ENCODE results near the gene EIPR1.

The EIPR1 gene

GRCh38 chr2:3266925-3267867 lies 110.4 kb downstream of the EIPR1 start:
- DNase-seq, result no peak

DNA sequence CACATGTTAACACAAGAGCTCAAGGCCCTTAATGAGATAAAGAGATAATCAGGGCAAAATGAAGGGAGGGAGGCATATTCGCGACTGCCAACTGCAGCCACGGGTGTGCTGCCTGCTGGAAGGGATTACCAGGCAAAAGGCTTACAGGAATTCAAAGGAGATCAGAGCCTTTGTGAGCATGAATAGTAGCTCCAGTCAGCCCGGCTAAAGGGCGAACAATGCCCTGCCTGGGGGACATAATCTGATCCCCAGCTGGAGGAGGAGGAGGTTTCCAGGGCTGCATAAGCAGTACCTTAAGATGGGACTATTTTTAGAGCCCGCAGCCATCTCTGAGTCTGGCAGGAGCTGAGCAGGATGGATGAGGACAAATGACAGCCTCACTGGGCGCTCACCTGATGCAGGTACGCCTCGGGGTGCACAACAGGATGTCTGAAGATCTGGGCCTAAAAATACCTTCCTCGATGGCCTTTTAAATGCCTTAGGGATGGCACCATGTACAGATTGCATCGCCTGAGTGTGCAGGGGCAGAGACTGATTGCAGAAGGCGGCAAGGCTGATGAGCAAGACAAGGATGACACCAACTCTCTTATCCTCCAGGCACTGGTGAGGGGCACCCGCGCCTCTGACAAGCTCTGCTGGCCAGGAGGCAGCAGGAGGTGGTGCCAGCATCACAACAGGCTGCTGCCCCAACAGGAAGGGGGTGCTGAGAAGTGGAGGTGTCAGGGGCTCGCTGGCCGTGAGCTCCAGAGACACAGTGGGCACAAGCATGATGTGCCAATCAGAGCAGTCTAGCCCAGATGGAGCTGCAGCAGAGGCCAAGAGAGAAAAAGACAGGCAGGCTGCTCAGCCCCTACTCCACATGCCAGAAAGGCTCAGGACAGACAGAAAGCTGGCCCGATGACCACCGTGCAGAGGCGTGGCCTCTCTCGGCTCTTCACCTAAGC lies 111.4 kb downstream of the EIPR1 start:
- DNase-seq, result no peak

DNA sequence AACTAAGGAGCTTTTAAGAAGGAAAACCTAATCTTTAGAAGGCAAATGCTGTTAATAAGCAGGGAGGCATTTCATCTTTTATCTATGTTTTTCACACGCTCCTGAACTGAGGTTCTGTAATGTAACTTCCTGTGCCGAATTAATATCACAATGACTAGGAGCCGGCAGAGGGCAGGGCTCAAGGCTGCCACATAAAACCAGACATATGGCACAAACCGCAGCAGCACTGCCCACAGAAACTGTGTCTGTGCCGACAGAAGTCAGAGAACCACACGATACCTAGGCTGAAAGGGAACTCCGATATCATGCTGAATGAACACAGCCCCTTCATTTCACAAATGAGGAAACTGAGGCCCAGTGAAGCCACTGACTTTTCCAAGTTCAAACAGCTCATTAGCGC lies 112.1 kb downstream of the EIPR1 start:
- DNase-seq, result no peak

- no peak for DNase-seq
Observed at GRCh38 chr2:3264010-3264744, 113.4 kb downstream of the EIPR1 start.

DNA sequence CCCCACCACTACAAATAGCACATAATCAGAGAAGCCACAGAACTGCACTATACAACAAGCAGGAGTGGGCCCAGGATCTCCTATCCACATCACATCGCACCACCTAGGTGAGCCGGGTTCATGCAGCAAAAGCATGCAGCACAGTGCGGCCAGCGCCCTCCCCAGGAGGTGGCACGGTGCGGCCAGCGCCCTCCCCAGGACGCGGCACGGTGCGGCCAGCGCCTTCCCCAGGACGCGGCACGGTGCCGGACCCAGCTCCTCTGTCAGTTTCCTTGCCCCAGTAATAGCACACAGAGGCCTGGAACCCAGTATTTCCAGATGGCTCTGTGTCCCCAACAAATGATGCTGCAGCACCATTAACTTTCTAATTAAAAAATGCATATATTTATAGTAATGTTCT lies 114.1 kb downstream of the EIPR1 start:
- no peak for DNase-seq

DNA sequence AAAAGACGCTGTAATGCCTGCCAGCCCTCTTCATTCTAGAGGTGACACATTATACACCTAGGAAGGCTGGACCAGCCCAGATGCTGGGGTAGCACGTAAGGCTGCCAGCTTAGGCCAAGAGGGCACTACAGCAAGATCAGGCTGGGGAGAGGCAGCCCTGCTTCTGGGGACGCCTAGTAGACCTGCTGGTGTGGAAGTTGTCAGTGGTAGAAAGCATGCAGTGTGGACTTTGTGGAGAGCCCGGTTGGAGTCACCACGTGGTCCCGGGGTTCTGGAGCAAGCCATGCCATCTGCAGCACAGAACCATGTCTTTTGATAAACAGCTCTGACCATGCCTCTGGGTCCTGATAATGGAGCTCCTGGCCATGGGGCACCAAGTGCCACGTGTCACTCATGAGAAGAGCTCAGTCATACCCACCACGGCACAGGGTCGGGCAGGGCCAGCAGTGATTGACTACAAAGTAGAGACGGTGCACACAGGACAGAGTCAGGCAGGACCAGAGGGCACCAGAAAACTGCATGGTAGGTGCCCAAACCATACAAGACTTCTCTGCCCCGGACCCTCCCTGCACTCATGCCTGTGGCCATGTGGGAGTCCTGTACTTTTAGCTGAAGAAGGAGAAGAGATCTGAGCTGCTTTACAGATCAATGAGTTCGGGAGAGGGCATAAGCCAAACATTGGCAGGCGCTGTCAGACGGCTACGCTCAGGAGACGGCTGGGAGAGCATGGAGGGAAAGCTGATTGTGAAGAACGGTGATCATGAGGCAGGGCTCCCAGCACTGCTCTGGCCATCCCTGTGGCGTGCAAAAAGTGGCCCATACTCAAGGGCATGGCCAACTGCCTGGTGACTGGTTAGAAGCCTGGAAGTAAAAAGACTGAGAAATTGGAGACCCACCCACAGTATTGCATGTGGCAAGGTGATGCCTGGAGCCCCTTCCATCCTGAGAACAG lies 114.9 kb downstream of the EIPR1 start:
- DNase-seq, result no peak

GRCh38 chr2:3261511-3261910 lies 116.1 kb downstream of the EIPR1 start:
- no peak for DNase-seq

DNA sequence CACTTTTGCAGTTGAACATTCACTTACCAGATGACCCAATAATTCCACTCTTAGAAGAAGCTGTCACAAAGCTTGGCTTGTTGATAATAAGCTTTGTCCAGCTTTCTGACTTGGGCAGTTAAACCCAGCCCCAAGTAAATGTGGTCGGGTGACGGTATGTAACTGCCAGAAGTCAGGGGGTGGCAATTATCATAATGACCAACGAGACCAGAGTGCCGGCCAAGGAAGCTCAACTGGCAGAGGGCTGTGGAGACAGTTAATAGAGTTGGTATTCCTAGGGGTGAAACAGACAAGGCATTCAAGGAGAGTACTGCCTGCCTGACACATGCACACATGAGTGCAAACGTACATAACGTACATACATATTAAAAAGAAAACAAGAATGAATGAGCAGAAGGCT lies 116.7 kb downstream of the EIPR1 start:
- DNase-seq, result no peak

DNA sequence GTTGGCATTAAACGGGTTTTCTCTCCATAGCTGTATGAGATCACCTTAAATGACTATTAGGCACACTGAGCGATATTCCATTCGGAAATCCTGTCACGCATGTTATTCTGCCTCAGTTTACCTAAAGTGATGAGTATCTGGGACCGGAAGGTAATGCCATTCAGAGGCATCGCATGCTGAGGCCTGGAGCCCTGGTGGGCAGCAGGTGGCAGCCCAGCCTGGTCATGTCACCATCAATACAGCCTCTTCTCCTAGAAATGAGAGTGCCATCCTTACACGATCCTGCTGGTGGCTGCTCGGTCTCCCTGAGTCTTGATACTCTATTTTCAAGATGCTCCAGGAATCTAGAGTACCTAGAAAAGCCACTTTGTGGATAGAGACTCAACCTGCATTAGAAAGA lies 119.8 kb downstream of the EIPR1 start:
- no peak for DNase-seq

DNA sequence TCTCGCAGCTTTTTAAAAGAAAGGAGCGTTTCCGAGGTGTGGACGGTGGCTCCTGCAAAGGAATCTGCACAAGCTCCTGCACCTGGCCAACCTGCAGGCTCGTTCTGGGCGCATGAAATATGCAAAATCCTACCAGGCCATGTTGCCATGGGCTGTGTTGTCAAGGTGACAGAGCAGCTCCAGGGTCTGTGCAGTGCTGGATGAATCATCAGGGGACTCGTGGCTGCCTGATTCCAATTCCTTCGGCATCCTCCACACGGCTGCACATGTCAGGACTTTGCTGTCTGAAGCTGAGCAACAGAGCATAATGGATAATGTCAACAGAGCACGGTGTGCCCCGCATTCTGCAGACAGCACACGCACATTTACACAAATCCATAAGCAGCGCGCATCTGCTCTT lies 120.5 kb downstream of the EIPR1 start:
- no peak for DNase-seq

- no peak for DNase-seq
Observed at GRCh38 chr2:3256605-3257004, 121.0 kb downstream of the EIPR1 start.

GRCh38 chr2:3256157-3256556 lies 121.5 kb downstream of the EIPR1 start:
- no peak for DNase-seq

DNA sequence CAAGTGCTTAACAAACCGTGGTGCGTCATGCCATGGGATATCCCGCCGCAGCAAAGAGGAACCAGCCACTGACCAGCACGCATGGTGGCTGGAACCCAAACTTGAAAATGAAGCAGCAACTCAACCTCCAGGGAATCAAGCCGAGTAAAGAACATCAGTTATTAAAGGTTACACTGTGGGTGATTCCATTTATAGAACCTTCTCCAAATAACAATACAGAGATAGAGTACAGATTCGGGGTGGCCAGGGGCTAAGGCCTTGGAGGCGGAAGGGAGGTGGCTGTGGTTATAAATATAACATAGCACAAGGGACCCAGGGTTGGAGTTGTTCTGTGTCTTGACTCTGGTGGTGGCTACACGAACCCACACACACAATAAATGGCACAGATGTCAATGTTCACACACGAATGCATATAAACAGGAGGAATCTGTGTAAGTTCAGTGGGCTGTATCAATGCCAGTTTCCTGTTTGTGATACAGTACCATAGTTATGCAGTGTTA lies 123.1 kb downstream of the EIPR1 start:
- no peak for DNase-seq

DNA sequence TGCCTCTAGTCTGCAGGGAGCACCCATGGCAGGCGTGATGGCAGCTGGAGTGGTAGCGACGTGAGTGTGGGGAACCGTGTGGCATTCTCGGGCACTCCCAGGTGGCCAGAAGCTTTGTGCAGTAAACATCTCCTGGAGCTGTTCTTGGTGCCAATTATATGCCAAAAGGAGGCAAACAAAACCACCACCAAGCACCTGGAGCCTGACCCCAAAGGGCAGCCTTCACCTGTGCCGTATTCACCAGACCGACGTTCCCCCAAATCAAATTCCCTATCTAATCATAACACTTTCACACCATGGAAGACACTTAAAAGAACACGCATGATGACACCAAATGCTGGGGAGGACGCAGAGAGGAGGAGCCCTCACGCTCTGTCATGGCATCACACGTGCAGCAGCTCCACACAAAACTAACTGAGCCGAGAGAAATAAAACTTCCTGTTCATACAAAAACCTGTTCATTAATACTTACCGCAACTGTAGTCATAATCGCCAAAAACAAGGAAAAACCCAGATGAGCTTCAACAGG lies 123.6 kb downstream of the EIPR1 start:
- no peak for DNase-seq

DNA sequence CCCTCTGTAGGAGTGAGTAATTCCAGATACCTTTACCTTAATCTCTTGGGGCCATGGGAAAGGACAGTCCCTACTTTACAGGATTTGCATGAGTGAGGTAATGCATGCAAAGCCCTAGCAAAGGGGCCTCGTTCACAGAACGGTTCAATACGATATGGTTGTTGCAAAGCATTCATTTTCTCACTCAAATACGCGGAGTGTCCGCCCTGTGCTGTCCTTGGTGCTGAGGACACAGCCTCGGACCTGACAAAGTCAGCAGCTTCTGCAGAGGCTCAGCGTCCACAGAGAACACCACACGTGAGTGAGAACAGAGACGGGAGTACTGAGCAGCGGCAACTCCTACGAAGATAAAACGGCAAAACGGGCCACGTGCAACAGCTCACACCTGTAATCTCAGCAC lies 125.7 kb downstream of the EIPR1 start:
- no peak for DNase-seq

DNA sequence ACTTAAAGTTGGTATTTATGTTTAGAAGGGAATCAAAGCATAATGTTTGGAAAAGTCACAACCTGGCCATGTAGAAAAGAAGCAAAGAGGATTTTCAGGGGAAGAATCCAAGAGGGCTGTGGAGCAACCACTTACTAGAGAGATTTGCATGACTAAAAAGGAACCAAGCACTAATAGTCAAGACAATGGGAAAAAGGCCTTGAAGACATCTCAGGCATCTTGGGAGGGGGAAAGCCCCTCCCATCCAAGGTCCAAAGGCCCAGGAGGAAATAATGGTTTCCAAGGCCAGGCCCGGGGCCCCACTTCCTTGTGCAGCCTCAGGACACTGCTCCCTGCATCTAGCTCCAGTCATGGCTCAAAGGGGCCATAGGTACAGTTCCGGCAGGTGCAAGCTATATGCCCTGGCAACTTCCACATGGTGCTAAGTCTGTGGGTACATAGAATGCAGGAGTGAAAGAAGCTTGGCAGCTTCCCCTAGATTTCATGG lies 128.1 kb downstream of the EIPR1 start:
- DNase-seq, result no peak

- no peak for DNase-seq
Observed at GRCh38 chr2:3248754-3249475, 128.7 kb downstream of the EIPR1 start.

DNA sequence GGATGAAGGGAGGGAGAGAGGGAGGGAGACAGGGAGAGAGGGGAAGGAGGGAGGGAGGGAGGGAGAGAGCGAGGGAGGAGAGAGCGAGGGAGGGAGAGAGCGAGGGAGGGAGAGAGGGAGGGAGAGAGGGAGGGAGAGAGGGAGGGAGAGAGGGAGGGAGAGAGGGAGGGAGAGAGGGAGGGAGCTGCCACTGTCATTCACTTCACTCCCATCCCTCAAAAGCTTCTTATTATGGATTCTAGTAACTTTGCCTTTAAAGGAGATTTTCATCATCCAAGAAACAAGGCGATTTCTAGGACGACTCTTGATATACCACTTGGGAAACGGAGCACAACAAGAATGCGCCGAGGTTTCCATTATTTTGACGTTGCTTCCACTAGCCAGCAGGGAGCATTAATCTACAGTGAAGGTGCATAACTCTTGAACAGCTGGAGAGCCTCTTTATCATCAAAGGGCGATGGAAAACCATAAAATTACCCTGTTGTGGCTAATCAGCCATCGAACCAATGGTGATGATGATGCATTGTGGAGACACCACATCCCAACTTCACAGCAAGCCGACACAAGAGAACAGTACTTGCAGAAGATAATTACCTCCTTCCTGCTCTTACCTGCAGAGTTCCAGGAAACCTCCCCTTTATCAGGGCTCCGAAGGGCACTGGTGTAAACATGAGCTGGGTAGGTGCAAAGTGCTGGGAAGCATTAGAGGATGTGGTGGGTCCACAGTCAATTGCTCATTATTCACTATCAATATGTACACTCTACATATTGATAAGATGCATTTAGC lies 130.5 kb downstream of the EIPR1 start:
- DNase-seq, result no peak

GRCh38 chr2:3246406-3246805 lies 131.2 kb downstream of the EIPR1 start:
- DNase-seq, result no peak

- no peak for DNase-seq
Observed at GRCh38 chr2:3244486-3244885, 133.1 kb downstream of the EIPR1 start.
